Activated CD4-positive, alpha-beta memory T cell treated with anti-CD3 and anti-CD28 coated beads, Interleukin-2, amount 10 ng/mL, durations not matched to agents 7 days and 5 days (primary cell): ENCODE results near the gene ZSCAN22. TPM values are rescaled to one million over a fixed set of nuclear protein-coding genes. Genes with fewer than 3 reads are reported as not detected.
A peak's percentile ranks its signal among the peaks of the same experiment; 100 is the strongest.
"Not testable (repeated sequence)": the region's sequence is repeated elsewhere in the genome, so short reads cannot be mapped to it uniquely, and the experiment has no call there.

Experiments
- CTCF ChIA-PET: fragments of 350-600 bp; sonication (Branson Sonifier 250); formaldehyde crosslinking; loops from one replicate; lab custom pipeline; 2021; ENCODE audit warnings: antibody characterized with exemption, inconsistent platforms; lab: Charles Lee
- POLR2A ChIA-PET: fragments of 350-600 bp; sonication (Branson Sonifier 250); formaldehyde crosslinking; loops from one replicate; lab custom pipeline; 2021; ENCODE audit warnings: antibody characterized with exemption; lab: Charles Lee
- DNase-seq: peaks from one replicate; pipeline ENCODE4 v3.0.0-alpha.2; 2020
- H3K27ac Mint-ChIP-seq: one replicate; pipeline ENCODE4 v1.8.0; 2021; ENCODE audit warnings: mild to moderate bottlenecking, mixed read lengths
- H3K27me3 Mint-ChIP-seq: one replicate; pipeline ENCODE4 v1.8.0; 2021; ENCODE audit warnings: mixed read lengths
- H3K36me3 Mint-ChIP-seq: one replicate; pipeline ENCODE4 v1.8.0; 2021; ENCODE audit warnings: low read depth, mixed read lengths
- H3K4me1 Mint-ChIP-seq: one replicate; pipeline ENCODE4 v1.8.0; 2021; ENCODE audit warnings: mixed read lengths
- H3K4me3 Mint-ChIP-seq: one replicate; pipeline ENCODE4 v1.8.0; 2021; ENCODE audit warnings: mild to moderate bottlenecking, mixed read lengths
- H3K9me3 Mint-ChIP-seq: one replicate; pipeline ENCODE4 v1.8.0; 2021; ENCODE audit warnings: mixed read lengths
- total RNA-seq, 2 experiments: library from RNA; stranded (reverse); gene quantifications; one replicate each; pipeline ENCODE4 v1.2.3, GENCODE V29; 2021

ZSCAN22 gene
- total RNA-seq, 2 experiments from 2014 or later: 5.4 to 5.7 TPM

DNA sequence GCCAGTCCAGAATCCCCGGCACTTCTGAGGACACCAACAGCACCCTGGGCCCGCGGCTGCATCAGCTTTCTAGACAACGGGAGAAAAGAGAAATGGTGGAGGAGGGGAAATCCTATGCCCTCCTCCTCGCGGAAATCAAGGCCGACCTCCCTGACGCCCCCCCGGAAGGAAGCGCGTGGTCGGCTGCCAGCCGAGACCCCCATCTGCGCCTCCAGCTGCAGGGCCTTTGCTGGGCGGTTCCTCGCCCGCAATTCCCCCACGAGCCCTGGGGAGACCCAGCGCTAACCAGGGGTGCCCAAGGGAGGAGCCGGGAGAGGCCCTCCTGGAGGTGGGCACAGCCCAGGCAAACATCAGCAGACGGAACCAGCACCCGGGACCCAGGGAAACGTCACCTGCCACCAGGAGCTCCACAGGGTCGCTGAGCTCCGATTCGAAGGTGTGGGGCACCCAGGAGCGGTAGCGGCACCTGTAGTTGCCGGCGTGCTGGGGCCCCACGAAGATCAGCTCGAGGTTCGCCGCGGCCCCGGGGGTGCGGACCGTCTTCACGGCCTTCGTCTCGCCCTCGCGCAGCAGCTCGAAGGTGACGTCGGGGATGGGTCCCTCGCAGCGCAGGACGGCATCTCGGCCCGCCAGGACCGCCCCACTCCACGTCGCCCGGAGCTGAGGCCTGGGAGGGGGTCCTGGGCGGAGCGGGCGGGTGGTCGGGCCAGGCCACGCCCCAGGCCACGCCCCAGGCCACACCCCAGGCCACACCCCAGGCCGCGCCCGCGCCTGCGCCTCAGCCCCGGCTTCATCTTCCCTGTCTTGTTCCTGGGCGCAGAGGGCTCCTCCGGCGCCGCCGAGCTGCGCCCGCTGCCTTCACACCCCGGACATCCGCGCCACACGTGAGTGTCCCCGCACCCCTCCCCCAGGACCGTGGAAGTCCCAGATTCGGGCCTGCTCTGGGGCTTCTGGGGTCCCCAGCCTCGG is 20.5 kb downstream of the ZSCAN22 start:
- DNase-seq: peak; percentile 75
- peak overlapping the region; percentile 68 for H3K27ac Mint-ChIP-seq
- CTCF ChIA-PET: interaction anchor here (0.8 to 2.8 kb wide), 8 partner anchors 12 to 172 kb away, joined by 3 to 15 read pairs (median 4); partner anchors contain the start of genes ZBTB45, ZNF497, ZNF584 and ZSCAN22
- H3K4me3 Mint-ChIP-seq: peak overlapping the region; percentile 92
- peaks cover 35% of the 10 kb centered on the region for H3K4me1 Mint-ChIP-seq
- H3K27me3 Mint-ChIP-seq: peaks cover 6% of the 10 kb centered on the region
- POLR2A ChIA-PET: interaction anchor here (0.8 to 3.4 kb wide), 13 partner anchors 9 to 345 kb away, joined by 3 to 22 read pairs (median 4); partner anchors contain the start of genes RPS5, ZBTB45, ZNF497 and ZNF584
- peaks cover 28% of the 10 kb centered on the region for H3K36me3 Mint-ChIP-seq
- peaks cover 2% of the 10 kb centered on the region for H3K9me3 Mint-ChIP-seq

DNA sequence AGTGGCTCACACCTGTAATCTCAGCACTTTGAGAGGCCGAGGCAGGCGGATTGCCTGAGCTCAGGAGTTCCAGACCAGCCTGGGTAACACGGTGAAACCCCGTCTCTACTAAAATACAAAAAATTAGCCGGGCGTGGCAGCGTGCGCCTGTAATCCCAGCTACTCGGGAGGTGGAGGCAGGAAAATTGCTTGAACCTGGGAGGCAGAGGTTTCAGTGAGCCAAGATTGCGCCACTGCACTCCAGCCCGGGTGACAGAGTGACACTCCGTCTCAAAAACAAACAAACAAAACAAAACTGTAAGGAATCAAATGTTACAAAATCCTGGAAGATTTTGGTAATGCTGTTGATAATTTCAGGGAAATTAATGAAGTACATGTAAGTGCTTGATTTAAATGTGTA is 21.3 kb downstream of the ZSCAN22 start:
- H3K27me3 Mint-ChIP-seq, H3K9me3 Mint-ChIP-seq, DNase-seq, H3K27ac Mint-ChIP-seq: not testable (repeated sequence)
- ChIA-PET CTCF (interaction anchor here (1.6 to 2.8 kb wide), 3 partner anchors 15 to 60 kb away, joined by 3 to 15 read pairs (median 7); partner anchors contain the start of genes ZNF497, ZNF584 and ZSCAN22), POLR2A (interaction anchor here (0.8 to 3.4 kb wide), 9 partner anchors 8 to 346 kb away, joined by 3 to 22 read pairs (median 3); partner anchors contain the start of genes ERVK3-1, RPS5, ZBTB45 and ZNF497)
- Mint-ChIP-seq H3K4me1 (peaks cover 35% of the 10 kb centered on the region), H3K4me3 (peak overlapping the region; percentile 92), H3K36me3 (peaks cover 26% of the 10 kb centered on the region)

DNA sequence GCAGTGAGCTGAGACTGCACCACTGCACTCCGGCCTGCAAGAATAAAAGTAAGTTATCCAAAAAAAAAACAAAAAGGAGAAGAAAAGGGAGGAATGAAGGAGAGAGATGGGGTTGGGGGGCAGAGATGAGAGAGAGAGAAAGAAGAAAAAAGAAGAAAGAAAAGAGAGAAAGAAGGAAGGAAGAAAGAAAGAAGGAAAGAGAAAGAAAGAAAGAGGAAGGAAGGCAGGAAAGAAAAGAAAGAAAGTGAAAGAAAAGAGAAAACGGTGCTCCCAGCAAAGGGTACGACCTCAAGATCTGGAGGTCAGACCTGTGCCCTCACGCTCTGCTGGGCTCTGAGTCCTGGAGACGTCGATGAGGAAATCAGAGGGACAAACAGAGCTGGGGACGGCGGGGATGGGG is 22.8 kb downstream of the ZSCAN22 start:
- POLR2A ChIA-PET: no interaction called here
- Mint-ChIP-seq H3K27me3 (peaks cover 6% of the 10 kb centered on the region), H3K4me1 (peaks cover 35% of the 10 kb centered on the region), H3K27ac (no peak overlapping the region), H3K9me3 (no peaks in the 10 kb centered on the region), H3K36me3 (peaks cover 26% of the 10 kb centered on the region), H3K4me3 (peak overlapping the region; percentile 8)
- no peak for DNase-seq
- CTCF ChIA-PET: no interaction called here

DNA sequence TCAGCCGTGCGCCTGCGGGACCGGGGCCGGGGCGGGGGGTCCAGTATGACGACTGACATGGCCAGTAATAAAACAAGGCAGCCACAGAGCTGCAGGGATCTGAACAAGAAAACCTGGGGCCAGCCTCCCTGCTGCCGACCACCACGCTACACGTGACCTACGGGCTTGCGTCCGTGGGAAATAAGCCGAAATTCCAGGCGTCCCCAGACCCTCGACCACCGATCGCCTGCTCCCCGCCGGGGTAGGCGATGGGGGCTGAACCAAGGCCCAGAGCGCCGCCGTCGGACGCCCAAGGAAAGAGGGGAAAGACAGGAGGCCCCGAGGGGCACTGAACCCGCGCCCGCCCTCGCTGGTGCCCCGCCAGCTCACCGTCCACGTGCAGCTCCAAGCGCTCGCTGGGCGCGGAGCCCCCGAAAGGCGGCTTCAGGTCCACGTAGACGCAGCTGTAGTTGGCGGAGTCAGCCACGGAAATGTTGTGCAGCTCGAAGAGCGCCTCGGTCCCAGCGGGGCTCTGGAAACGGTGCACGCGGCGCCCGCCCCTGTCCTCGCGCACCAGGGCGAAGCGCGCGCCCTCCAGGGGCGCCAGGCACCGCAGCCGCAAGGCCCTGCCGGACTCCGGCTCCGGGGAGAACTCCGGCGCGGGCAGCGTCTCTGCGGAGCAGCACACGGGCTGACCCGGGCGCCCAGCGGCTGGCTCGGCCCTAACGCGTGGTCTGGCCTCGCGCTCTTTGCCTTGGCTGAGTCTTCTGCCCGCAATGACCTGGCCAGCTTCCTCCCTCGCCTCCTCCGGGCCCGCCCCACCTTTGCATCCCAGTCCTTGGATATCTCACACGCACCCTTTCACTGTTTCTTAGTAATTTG is 23.4 kb downstream of the ZSCAN22 start:
- H3K36me3 Mint-ChIP-seq: peaks cover 26% of the 10 kb centered on the region
- H3K4me1 Mint-ChIP-seq: peaks cover 36% of the 10 kb centered on the region
- POLR2A ChIA-PET: no interaction called here
- no peak overlapping the region for H3K27ac Mint-ChIP-seq
- CTCF ChIA-PET: no interaction called here
- no peak overlapping the region for H3K4me3 Mint-ChIP-seq
- no peaks in the 10 kb centered on the region for H3K9me3 Mint-ChIP-seq
- DNase-seq: no peak
- H3K27me3 Mint-ChIP-seq: peaks cover 6% of the 10 kb centered on the region

DNA sequence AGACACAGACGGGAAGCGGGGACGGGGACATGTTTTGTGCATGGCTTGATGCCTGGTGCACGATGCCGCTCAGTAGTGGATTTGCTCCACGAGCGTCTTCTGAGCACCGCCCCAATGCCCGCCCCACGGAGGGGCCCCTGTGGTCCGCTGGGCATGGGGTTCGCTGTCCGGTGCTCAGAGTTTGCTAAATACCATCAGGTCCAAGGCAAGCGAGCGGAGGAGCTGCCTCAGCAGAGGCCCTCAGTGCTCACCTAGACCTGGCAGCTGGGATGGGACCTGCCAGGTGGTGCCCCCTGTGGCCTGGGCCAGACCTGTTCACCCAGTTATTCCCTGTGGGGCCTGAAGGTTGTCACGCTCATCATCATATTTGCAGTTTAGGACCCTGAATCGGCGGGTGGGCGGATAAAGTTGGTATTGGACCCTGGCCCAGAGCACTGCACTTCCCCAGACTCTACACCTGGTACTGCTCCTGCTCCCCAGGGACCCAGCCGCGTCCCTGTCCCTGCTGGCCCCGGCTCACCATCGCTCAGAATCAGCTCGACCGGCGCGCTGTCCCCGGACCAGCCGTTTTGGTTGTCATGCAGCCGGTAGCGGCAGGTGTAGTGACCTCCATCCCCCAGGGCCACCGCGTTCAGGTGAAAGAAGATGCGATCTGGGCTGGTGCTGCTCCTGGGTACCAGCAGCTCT is 24.2 kb downstream of the ZSCAN22 start:
- CTCF ChIA-PET: no interaction called here

DNA sequence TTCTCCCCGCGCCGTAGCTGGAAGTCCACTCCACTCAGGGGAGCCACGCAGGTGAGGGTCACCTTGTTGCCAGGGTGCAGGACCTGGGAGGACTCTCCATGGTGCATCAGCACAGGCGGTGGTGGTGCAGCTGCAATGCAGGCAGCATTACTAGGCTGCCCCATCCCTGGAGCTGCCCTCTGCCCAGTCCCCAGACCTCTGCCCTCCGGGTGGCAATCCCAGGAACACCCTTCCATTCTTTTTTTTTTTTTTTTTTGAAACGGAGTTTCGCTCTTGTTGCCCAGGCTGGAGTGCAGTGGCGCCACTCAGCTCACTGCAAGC is 24.7 kb downstream of the ZSCAN22 start:
- ChIA-PET CTCF (no interaction called here), POLR2A (interaction anchor here (0.8 kb wide), 1 partner anchor 10 kb away, joined by 3 read pairs; no protein-coding TSS in a partner anchor)
- DNase-seq: no peak

More for the DNA sequence above, 24.2 kb downstream of the ZSCAN22 start:
- POLR2A ChIA-PET: no interaction called here
- H3K9me3 Mint-ChIP-seq: no peaks in the 10 kb centered on the region
- H3K27ac Mint-ChIP-seq: no peak overlapping the region
- H3K4me1 Mint-ChIP-seq: peaks cover 31% of the 10 kb centered on the region
- H3K36me3 Mint-ChIP-seq: peaks cover 22% of the 10 kb centered on the region
- peaks cover 5% of the 10 kb centered on the region for H3K27me3 Mint-ChIP-seq
- no peak for DNase-seq
- no peak overlapping the region for H3K4me3 Mint-ChIP-seq

DNA sequence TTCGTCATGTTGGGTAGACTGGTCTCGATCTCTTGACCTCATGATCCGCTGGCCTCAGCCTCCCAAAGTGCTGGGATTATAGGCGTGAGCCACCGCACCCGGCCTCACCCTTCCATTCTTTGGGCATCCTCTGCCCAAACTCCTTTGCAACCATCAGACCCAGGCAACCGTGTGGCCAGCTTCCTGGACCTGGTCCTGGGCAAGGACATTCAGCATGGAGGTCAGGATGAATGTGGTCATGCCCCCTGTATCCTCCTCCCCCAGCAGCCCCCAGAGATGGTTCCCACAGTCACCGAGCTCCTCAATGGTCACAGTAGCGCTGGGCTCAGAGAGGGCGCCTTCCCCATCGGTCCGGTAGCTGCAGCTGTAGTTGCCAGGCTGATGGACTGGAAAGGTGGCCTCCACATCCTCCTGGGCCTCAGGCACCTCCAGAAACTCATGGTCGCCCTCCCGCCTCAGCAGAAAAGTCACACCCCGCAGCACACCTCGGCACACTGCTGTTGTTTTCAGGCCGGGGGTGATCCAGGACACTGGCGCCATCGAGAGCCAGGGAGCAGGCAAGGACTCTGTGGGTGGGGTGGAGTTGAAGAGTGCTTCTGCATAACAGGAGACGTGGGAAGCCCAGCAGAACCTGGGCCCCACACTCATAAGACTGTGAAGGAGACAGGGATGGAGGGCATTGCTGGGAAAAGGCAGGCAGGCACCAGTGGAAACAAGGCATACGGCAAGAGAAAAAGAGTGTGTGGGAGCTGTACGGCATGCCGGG is 25.4 kb downstream of the ZSCAN22 start:
- Mint-ChIP-seq H3K4me1 (peaks cover 35% of the 10 kb centered on the region), H3K27me3 (peaks cover 4% of the 10 kb centered on the region), H3K4me3 (no peak overlapping the region), H3K27ac (no peak overlapping the region), H3K9me3 (no peaks in the 10 kb centered on the region), H3K36me3 (peaks cover 21% of the 10 kb centered on the region)
- ChIA-PET CTCF (no interaction called here), POLR2A (interaction anchor here (0.8 kb wide), 1 partner anchor 10 kb away, joined by 3 read pairs; no protein-coding TSS in a partner anchor)
- no peak for DNase-seq

More for the DNA sequence above, 24.7 kb downstream of the ZSCAN22 start:
- H3K4me1 Mint-ChIP-seq: peaks cover 34% of the 10 kb centered on the region
- peaks cover 21% of the 10 kb centered on the region for H3K36me3 Mint-ChIP-seq
- no peak overlapping the region for H3K4me3 Mint-ChIP-seq
- H3K27me3 Mint-ChIP-seq: peaks cover 4% of the 10 kb centered on the region
- no peaks in the 10 kb centered on the region for H3K9me3 Mint-ChIP-seq
- no peak overlapping the region for H3K27ac Mint-ChIP-seq

DNA sequence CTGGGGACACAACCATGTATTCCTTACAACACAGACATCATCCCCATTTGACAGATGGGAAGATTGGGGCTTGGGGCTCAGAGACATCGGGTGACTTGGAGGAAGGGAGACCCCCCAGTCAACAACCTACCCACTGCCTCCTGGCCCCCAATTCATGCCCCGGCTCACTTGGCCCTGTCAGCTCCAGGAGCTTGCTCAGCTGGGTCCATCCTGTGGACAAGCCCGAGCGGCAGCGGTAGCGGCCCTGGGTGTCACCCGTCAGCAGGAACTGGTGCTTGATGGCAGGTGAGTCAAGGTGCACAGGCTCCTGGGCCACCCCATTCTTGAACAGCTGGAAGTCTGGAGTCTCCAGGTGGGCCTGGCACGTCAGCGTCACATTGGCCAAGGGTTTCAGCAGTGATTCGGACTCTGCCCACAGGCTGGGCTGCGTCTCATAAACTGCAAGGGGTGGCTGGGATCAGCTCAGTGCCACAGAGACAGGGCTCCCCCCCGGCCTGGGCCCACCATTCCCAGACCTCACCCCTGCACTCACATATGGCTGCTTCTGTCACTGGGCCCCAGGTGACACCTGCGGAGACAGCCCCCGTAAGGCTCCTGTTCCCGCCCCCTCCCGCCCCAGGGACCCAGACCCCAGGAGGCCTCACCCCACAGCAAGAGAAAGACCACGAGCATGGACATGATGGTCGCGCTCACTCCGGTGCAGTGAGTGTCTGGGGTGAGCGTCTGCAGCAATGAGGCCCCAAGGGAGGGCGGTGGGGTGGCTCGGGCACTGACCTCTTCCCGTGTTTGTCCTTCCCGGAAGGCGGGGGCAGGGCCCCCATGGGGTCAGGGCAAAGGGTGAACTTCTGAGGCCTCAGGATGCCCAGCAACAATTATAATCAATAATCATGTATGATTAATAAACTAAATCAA is 26.2 kb downstream of the ZSCAN22 start, which contains the start of gene A1BG:
Gene A1BG (minus strand): TSS at position 733 of the 912 bp plus-strand sequence. CDS start 55 bp downstream, at position 678.
- peaks cover 4% of the 10 kb centered on the region for H3K27me3 Mint-ChIP-seq
- no peak within 1 kb of the TSS for H3K27ac Mint-ChIP-seq
- H3K4me1 Mint-ChIP-seq: peaks cover 31% of the 10 kb centered on the region
- no peak for DNase-seq
- CTCF ChIA-PET: no interaction called here
- H3K4me3 Mint-ChIP-seq: no peak within 1 kb of the TSS
- POLR2A ChIA-PET: no interaction called here
- H3K9me3 Mint-ChIP-seq: no peaks in the 10 kb centered on the region
- H3K36me3 Mint-ChIP-seq: peaks cover 19% of the 10 kb centered on the region

DNA sequence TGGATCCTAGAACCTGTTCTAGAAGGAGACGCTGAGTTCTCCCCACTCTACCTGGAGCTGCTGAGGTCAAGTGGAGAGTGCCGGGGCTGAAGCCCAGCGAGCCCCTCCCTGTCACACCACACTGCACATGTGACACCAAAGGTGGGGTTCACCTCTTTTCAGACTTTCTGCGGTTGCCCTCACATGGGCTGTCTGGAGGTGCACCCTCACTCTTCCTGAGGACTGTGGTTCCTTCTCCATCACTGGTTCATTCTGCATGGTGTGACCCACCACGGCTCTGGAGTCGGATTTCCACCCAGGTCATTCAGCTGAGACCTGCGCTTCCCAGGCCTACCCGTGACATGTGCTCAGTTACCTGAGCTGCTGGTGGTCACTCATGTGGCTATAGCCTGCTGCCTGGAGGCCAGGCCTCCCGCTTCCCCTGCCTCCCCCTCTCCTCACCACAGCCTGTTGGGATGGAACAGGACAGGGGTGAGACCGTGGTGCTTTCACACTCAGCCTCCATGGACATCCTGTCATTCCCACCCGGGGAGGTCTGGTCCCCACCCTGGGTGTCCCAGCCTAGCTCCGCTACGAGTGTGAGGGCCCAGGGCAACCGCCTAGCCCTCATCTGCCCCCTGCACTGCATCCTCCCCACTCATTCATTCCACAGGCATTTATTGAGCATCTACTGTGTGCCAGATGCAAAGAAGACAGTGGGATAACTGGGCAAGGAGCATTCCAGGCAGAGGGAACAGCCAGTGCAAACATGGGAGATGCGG is 27.1 kb downstream of the ZSCAN22 start:
- H3K4me1 Mint-ChIP-seq: peaks cover 23% of the 10 kb centered on the region

DNA sequence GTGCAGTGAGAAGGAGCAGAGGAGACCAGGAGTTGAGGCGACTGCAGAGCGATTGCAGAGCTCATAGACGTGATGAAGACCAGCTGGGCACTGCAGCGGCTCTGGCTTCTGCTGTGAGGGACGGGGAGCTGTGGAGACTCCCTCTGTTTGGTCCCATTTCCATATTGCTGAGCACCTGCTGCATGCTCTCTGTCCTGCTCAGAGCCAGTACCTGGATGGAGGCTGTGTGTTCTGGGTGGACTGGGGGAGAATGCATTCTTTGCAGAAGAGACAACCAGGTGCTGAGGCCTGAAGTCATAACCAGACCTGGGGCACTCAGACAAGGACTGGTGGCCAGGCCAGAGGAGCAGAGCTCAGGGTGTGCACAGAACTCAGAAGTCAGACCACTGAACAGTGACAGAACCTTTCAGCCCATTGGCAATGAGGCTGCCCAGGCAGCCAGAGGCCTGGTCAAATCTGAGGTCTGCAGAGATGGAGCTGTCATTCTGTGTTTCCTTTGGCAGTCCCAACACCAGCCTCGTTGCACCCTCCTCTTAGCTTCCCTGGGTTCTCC is 27.8 kb downstream of the ZSCAN22 start:
- peaks cover 4% of the 10 kb centered on the region for H3K27me3 Mint-ChIP-seq
- CTCF ChIA-PET: no interaction called here

More for the DNA sequence above, 27.1 kb downstream of the ZSCAN22 start:
- ChIA-PET CTCF (no interaction called here), POLR2A (interaction anchor here (1.2 kb wide), 1 partner anchor 10 kb away, joined by 3 read pairs; no protein-coding TSS in a partner anchor)
- Mint-ChIP-seq H3K27ac (no peak overlapping the region), H3K36me3 (peaks cover 16% of the 10 kb centered on the region), H3K4me3 (no peak overlapping the region), H3K9me3 (no peaks in the 10 kb centered on the region), H3K27me3 (peaks cover 4% of the 10 kb centered on the region)
- no peak for DNase-seq

More for the DNA sequence above, 27.8 kb downstream of the ZSCAN22 start:
- peaks cover 12% of the 10 kb centered on the region for H3K36me3 Mint-ChIP-seq
- H3K4me3 Mint-ChIP-seq: no peak overlapping the region
- H3K27ac Mint-ChIP-seq: no peak overlapping the region
- DNase-seq: no peak
- H3K4me1 Mint-ChIP-seq: peaks cover 18% of the 10 kb centered on the region
- H3K9me3 Mint-ChIP-seq: no peaks in the 10 kb centered on the region
- POLR2A ChIA-PET: interaction anchor here (0.7 to 1.2 kb wide), 2 partner anchors 9 to 166 kb away, joined by 3 read pairs; no protein-coding TSS in a partner anchor
